ENCODE measurements around the gene ACER3. TPM values are rescaled to one million over a fixed set of nuclear protein-coding genes. Genes with fewer than 3 reads are reported as not detected.

ACER3 gene
- total and polyA plus RNA-seq, 2 experiments from 2014 or later, result 6.2 to 26.5 TPM

DNA sequence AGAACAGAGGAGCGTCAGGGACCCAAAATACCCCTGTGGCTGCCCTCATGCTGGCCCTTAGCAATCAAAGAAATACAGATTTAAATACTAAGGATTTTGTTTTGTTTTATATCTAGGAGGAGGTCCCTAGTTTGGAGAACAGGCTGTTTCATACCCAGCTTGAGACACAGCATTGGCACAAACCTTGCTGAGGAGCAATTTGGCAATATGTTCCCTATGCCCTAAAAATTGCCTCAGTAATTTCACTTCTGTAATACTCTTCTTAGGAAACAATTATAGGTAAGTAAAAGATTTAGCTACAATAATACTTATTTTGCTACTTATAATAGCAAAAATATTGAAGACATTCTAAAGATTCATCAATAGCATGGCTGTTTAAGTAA, 40.5 kb upstream of the ACER3 start:
- Histone ChIP-seq H3K9me2 (ENCODE audit: insufficient read depth) (no peaks in the 10 kb centered on the region), H3K4me3 (no peak overlapping the region), H3K36me3 (ENCODE audit: insufficient read depth) (no peaks in the 10 kb centered on the region), H3K79me2 (replicated peaks; ENCODE audit: insufficient read depth) (no peaks in the 10 kb centered on the region), H3K27ac (ENCODE audit: low read depth) (no peak overlapping the region), H3K4me1 (ENCODE audit: insufficient read depth) (peaks cover 18% of the 10 kb centered on the region), H2AFZ (no peak overlapping the region), H3F3A (replicated peaks; ENCODE audit: low read depth) (no peaks in the 10 kb centered on the region), H3K4me2 (no peak overlapping the region), H3K27me3 (ENCODE audit: insufficient read depth) (no peaks in the 10 kb centered on the region), H4K20me1 (replicated peaks; ENCODE audit: insufficient read depth) (no peaks in the 10 kb centered on the region)
- DNase-seq (ENCODE audit: low spot score) (no peak), ATAC-seq (no peak)
- Mint-ChIP-seq H3K27me3 (ENCODE audit: insufficient read depth, low read depth, poor library complexity) (peaks cover 6% of the 10 kb centered on the region), H3K4me1 (peaks cover 19% of the 10 kb centered on the region), H3K27ac (no peak overlapping the region), H3K36me3 (ENCODE audit: low read depth) (peaks cover 39% of the 10 kb centered on the region), H3K9me3 (peaks cover 59% of the 10 kb centered on the region), H3K4me3 (no peak overlapping the region)
- TF ChIP-seq, protein P1, sequence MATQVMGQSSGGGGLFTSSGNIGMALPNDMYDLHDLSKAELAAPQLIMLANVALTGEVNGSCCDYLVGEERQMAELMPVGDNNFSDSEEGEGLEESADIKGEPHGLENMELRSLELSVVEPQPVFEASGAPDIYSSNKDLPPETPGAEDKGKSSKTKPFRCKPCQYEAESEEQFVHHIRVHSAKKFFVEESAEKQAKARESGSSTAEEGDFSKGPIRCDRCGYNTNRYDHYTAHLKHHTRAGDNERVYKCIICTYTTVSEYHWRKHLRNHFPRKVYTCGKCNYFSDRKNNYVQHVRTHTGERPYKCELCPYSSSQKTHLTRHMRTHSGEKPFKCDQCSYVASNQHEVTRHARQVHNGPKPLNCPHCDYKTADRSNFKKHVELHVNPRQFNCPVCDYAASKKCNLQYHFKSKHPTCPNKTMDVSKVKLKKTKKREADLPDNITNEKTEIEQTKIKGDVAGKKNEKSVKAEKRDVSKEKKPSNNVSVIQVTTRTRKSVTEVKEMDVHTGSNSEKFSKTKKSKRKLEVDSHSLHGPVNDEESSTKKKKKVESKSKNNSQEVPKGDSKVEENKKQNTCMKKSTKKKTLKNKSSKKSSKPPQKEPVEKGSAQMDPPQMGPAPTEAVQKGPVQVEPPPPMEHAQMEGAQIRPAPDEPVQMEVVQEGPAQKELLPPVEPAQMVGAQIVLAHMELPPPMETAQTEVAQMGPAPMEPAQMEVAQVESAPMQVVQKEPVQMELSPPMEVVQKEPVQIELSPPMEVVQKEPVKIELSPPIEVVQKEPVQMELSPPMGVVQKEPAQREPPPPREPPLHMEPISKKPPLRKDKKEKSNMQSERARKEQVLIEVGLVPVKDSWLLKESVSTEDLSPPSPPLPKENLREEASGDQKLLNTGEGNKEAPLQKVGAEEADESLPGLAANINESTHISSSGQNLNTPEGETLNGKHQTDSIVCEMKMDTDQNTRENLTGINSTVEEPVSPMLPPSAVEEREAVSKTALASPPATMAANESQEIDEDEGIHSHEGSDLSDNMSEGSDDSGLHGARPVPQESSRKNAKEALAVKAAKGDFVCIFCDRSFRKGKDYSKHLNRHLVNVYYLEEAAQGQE (IDR thresholded peaks at IDR 0.05; ENCODE audit: unreplicated experiment), result no peak
- TF ChIP-seq, protein P2, sequence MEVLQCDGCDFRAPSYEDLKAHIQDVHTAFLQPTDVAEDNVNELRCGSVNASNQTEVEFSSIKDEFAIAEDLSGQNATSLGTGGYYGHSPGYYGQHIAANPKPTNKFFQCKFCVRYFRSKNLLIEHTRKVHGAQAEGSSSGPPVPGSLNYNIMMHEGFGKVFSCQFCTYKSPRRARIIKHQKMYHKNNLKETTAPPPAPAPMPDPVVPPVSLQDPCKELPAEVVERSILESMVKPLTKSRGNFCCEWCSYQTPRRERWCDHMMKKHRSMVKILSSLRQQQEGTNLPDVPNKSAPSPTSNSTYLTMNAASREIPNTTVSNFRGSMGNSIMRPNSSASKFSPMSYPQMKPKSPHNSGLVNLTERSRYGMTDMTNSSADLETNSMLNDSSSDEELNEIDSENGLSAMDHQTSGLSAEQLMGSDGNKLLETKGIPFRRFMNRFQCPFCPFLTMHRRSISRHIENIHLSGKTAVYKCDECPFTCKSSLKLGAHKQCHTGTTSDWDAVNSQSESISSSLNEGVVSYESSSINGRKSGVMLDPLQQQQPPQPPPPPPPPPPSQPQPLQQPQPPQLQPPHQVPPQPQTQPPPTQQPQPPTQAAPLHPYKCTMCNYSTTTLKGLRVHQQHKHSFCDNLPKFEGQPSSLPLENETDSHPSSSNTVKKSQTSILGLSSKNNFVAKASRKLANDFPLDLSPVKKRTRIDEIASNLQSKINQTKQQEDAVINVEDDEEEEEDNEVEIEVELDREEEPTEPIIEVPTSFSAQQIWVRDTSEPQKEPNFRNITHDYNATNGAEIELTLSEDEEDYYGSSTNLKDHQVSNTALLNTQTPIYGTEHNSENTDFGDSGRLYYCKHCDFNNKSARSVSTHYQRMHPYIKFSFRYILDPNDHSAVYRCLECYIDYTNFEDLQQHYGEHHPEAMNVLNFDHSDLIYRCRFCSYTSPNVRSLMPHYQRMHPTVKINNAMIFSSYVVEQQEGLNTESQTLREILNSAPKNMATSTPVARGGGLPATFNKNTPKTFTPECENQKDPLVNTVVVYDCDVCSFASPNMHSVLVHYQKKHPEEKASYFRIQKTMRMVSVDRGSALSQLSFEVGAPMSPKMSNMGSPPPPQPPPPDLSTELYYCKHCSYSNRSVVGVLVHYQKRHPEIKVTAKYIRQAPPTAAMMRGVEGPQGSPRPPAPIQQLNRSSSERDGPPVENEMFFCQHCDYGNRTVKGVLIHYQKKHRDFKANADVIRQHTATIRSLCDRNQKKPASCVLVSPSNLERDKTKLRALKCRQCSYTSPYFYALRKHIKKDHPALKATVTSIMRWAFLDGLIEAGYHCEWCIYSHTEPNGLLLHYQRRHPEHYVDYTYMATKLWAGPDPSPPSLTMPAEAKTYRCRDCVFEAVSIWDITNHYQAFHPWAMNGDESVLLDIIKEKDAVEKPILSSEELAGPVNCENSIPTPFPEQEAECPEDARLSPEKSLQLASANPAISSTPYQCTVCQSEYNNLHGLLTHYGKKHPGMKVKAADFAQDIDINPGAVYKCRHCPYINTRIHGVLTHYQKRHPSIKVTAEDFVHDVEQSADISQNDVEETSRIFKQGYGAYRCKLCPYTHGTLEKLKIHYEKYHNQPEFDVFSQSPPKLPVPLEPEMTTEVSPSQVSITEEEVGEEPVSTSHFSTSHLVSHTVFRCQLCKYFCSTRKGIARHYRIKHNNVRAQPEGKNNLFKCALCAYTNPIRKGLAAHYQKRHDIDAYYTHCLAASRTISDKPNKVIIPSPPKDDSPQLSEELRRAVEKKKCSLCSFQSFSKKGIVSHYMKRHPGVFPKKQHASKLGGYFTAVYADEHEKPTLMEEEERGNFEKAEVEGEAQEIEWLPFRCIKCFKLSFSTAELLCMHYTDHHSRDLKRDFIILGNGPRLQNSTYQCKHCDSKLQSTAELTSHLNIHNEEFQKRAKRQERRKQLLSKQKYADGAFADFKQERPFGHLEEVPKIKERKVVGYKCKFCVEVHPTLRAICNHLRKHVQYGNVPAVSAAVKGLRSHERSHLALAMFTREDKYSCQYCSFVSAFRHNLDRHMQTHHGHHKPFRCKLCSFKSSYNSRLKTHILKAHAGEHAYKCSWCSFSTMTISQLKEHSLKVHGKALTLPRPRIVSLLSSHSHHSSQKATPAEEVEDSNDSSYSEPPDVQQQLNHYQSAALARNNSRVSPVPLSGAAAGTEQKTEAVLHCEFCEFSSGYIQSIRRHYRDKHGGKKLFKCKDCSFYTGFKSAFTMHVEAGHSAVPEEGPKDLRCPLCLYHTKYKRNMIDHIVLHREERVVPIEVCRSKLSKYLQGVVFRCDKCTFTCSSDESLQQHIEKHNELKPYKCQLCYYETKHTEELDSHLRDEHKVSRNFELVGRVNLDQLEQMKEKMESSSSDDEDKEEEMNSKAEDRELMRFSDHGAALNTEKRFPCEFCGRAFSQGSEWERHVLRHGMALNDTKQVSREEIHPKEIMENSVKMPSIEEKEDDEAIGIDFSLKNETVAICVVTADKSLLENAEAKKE (CRISPR knock-in tag; IDR thresholded peaks at IDR 0.05), result no peak
- TF ChIP-seq, protein P3, sequence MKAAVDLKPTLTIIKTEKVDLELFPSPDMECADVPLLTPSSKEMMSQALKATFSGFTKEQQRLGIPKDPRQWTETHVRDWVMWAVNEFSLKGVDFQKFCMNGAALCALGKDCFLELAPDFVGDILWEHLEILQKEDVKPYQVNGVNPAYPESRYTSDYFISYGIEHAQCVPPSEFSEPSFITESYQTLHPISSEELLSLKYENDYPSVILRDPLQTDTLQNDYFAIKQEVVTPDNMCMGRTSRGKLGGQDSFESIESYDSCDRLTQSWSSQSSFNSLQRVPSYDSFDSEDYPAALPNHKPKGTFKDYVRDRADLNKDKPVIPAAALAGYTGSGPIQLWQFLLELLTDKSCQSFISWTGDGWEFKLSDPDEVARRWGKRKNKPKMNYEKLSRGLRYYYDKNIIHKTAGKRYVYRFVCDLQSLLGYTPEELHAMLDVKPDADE (IDR thresholded peaks at IDR 0.05), result no peak
- TF ChIP-seq NANOG (IDR thresholded peaks at IDR 0.05; ENCODE audit: borderline replicate concordance) (no peak), ZNF114 (CRISPR knock-in tag; IDR thresholded peaks at IDR 0.05) (no peak), EZH2phosphoT487 (IDR thresholded peaks at IDR 0.05; ENCODE audit: unreplicated experiment) (no peak), POLR2AphosphoS5 (IDR thresholded peaks at IDR 0.05; ENCODE audit: low read depth) (no peak), EZH2 (IDR thresholded peaks at IDR 0.05; ENCODE audit: low read depth, unreplicated experiment) (no peak), JUNB (IDR thresholded peaks at IDR 0.05; ENCODE audit: unreplicated experiment) (no peak), ZNF331 (CRISPR knock-in tag; IDR thresholded peaks at IDR 0.05; ENCODE audit: low read depth) (no peak), STAT1 (IDR thresholded peaks at IDR 0.05; ENCODE audit: unreplicated experiment) (no peak), CREB1 (CRISPR knock-in tag; IDR thresholded peaks at IDR 0.05; ENCODE audit: low read depth) (no peak)
- TF ChIP-seq, protein P4, sequence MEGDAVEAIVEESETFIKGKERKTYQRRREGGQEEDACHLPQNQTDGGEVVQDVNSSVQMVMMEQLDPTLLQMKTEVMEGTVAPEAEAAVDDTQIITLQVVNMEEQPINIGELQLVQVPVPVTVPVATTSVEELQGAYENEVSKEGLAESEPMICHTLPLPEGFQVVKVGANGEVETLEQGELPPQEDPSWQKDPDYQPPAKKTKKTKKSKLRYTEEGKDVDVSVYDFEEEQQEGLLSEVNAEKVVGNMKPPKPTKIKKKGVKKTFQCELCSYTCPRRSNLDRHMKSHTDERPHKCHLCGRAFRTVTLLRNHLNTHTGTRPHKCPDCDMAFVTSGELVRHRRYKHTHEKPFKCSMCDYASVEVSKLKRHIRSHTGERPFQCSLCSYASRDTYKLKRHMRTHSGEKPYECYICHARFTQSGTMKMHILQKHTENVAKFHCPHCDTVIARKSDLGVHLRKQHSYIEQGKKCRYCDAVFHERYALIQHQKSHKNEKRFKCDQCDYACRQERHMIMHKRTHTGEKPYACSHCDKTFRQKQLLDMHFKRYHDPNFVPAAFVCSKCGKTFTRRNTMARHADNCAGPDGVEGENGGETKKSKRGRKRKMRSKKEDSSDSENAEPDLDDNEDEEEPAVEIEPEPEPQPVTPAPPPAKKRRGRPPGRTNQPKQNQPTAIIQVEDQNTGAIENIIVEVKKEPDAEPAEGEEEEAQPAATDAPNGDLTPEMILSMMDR (conservative IDR thresholded peaks at IDR 0.05; ENCODE audit: low read depth in 2 of 2), result no peak
